NCI-H2171 (cell line): Measurements from ENCODE around the gene TMEM117.

ENCODE experiments used
- DNase-seq: peaks from one replicate; lab custom pipeline; 2025; lab: John Stamatoyannopoulos, UW

The TMEM117 gene

GRCh38 chr12:43884683-43885410 lies 49.0 kb downstream of the TMEM117 start:
- no peak for DNase-seq

- DNase-seq: no peak
Measured at GRCh38 chr12:43887397-43887796, 51.5 kb downstream of the TMEM117 start.

- DNase-seq: no peak
Measured at GRCh38 chr12:43891856-43892574, 56.1 kb downstream of the TMEM117 start.

- DNase-seq: no peak
Measured at GRCh38 chr12:43893670-43894069, 57.8 kb downstream of the TMEM117 start.

- DNase-seq: no peak
Measured at GRCh38 chr12:43895580-43896206, 59.8 kb downstream of the TMEM117 start.

GRCh38 chr12:43896496-43896895 lies 60.6 kb downstream of the TMEM117 start:
- DNase-seq: no peak

GRCh38 chr12:43898474-43898873 lies 62.6 kb downstream of the TMEM117 start:
- no peak for DNase-seq

- no peak for DNase-seq
Measured at GRCh38 chr12:43899574-43899973, 63.7 kb downstream of the TMEM117 start.

- no peak for DNase-seq
Measured at GRCh38 chr12:43903686-43904085, 67.8 kb downstream of the TMEM117 start.

GRCh38 chr12:43912859-43913258 lies 77.0 kb downstream of the TMEM117 start:
- DNase-seq: no peak

- no peak for DNase-seq
Measured at GRCh38 chr12:43914391-43914790, 78.5 kb downstream of the TMEM117 start.

- no peak for DNase-seq
Measured at GRCh38 chr12:43914923-43915468, 79.1 kb downstream of the TMEM117 start.

- DNase-seq: no peak
Measured at GRCh38 chr12:43917896-43918295, 82.0 kb downstream of the TMEM117 start.

GRCh38 chr12:43921666-43922337 lies 85.9 kb downstream of the TMEM117 start:
- no peak for DNase-seq

GRCh38 chr12:43930032-43930431 lies 94.2 kb downstream of the TMEM117 start:
- DNase-seq: no peak

- DNase-seq: no peak
Measured at GRCh38 chr12:43931187-43931586, 95.3 kb downstream of the TMEM117 start.

GRCh38 chr12:43935581-43935980 lies 99.7 kb downstream of the TMEM117 start:
- no peak for DNase-seq

- no peak for DNase-seq
Measured at GRCh38 chr12:43937947-43938346, 102.1 kb downstream of the TMEM117 start.

GRCh38 chr12:43942379-43942778 lies 106.5 kb downstream of the TMEM117 start:
- DNase-seq: no peak

- DNase-seq: no peak
Measured at GRCh38 chr12:43945983-43946382, 110.1 kb downstream of the TMEM117 start.

- no peak for DNase-seq
Measured at GRCh38 chr12:43951286-43951685, 115.4 kb downstream of the TMEM117 start.

- DNase-seq: peak; percentile 7
Measured at GRCh38 chr12:43957732-43958372, 122.0 kb downstream of the TMEM117 start.
